GM18951 (cell line): ENCODE data around the gene LINGO1.

ENCODE experiments used
- POLR2A ChIP-seq: IDR thresholded peaks from 4 replicates; pipeline ENCODE4 v1.6.1; 2011; ENCODE audit warnings: mild to moderate bottlenecking; ENCODE audit not compliant: insufficient read length, insufficient read depth; ENCODE audit errors: extremely low read depth
- in situ Hi-C: fragments of 300-500 bp; cut with MboI; formaldehyde crosslinking; loops from one replicate; pipeline ENCODE4 v1.12.0; 2022; ENCODE audit warnings: low sequenced_read_pairs, mixed read lengths, inconsistent platforms; ENCODE audit not compliant: unreplicated experiment

The LINGO1 gene

GRCh38 chr15:77568014-77568972 is 64.4 kb downstream of the LINGO1 start:
- TF ChIP-seq POLR2A: no peak
- in situ Hi-C loops: no loop called here

- TF ChIP-seq POLR2A: no peak
- in situ Hi-C loops: no loop called here
Measured at GRCh38 chr15:77567202-77567601, 65.5 kb downstream of the LINGO1 start.

GRCh38 chr15:77566092-77566491 is 66.6 kb downstream of the LINGO1 start:
- TF ChIP-seq POLR2A: no peak
- in situ Hi-C loops: no loop called here

- in situ Hi-C loops: no loop called here
- no peak for TF ChIP-seq POLR2A
Measured at GRCh38 chr15:77565378-77565915, 67.3 kb downstream of the LINGO1 start.

- TF ChIP-seq POLR2A: no peak
- in situ Hi-C loops: no loop called here
Measured at GRCh38 chr15:77564938-77565337, 67.8 kb downstream of the LINGO1 start.

- in situ Hi-C loops: no loop called here
- TF ChIP-seq POLR2A: no peak
Measured at GRCh38 chr15:77564341-77564740, 68.4 kb downstream of the LINGO1 start.

GRCh38 chr15:77563623-77564156 is 69.0 kb downstream of the LINGO1 start:
- no peak for TF ChIP-seq POLR2A

More at GRCh38 chr15:77563623-77564156, 69.0 kb downstream of the LINGO1 start:
- in situ Hi-C loops: no loop called here
